Testis (tissue), 2 donors: ENCODE measurements around the gene TMEM255B.

Experiments used
- POLR2A ChIP-seq: fragments of 450-650 bp; IDR thresholded peaks from one replicate; pipeline ENCODE4 v1.6.1; 2017; ENCODE audit warnings: antibody characterized with exemption, mild to moderate bottlenecking, moderate library complexity
- TF ChIP-seq, protein P1 (sequence below), 3 experiments: fragments of 450-650 bp in 2 of 3; fragments of 200-600 bp in 1 of 3; sonication (generic) in 1 of 3; IDR thresholded peaks; one replicate each; pipeline ENCODE4 v1.5.1; 2016 to 2019; ENCODE audit warnings: antibody characterized with exemption in 3 of 3, mild to moderate bottlenecking in 2 of 3, moderate library complexity in 1 of 3

DNA sequence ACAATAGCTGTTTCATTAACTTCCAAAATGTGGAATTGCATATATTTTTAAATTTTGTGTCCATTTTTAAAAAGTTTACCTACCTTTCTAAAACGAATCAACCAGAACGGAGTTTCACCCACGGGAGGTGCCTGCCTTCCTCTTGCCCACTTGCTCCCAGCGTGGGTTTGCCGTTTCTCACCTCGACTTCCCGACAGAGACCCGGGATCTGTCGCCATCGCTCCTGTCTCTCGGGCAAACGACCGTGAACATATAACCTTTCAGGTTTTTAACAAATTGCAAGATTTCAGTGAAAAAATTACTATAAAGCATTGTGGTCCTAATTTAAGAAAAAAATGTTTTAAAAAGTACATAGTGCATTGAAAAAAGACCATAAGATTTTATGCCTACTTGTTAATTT, 4.2 kb downstream of the TMEM255B start:
- TF ChIP-seq, protein P1, sequence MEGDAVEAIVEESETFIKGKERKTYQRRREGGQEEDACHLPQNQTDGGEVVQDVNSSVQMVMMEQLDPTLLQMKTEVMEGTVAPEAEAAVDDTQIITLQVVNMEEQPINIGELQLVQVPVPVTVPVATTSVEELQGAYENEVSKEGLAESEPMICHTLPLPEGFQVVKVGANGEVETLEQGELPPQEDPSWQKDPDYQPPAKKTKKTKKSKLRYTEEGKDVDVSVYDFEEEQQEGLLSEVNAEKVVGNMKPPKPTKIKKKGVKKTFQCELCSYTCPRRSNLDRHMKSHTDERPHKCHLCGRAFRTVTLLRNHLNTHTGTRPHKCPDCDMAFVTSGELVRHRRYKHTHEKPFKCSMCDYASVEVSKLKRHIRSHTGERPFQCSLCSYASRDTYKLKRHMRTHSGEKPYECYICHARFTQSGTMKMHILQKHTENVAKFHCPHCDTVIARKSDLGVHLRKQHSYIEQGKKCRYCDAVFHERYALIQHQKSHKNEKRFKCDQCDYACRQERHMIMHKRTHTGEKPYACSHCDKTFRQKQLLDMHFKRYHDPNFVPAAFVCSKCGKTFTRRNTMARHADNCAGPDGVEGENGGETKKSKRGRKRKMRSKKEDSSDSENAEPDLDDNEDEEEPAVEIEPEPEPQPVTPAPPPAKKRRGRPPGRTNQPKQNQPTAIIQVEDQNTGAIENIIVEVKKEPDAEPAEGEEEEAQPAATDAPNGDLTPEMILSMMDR (IDR thresholded peaks at IDR 0.05) = no peak
- no peak for TF ChIP-seq POLR2A
